Gastrocnemius medialis (tissue), 4 donors: ENCODE results near the gene ERC1.

Source experiments
- CTCF ChIP-seq, 5 experiments: fragments of 450-650 bp in 3 of 5; fragments of 200-600 bp in 2 of 5; sonication (generic) in 2 of 5; IDR thresholded peaks in 4 of 5; conservative IDR thresholded peaks in 1 of 5; 1 replicate in 4 of 5; 2 replicates in 1 of 5; pipeline ENCODE4 v1.5.1; 2016 to 2019; ENCODE audit warnings: antibody characterized with exemption in 5 of 5, mild to moderate bottlenecking in 3 of 5, moderate library complexity in 3 of 5
- POLR2A ChIP-seq, 2 donors: fragments of 450-650 bp; IDR thresholded peaks; one replicate each; pipeline ENCODE4 v1.6.1; 2017; ENCODE audit warnings: antibody characterized with exemption in 2 of 2, mild to moderate bottlenecking in 2 of 2, moderate library complexity in 2 of 2

- TF ChIP-seq CTCF (IDR thresholded peaks at IDR 0.05 in 4 of 5, conservative IDR thresholded peaks at IDR 0.05 in 1 of 5) (no peak), POLR2A (IDR thresholded peaks at IDR 0.05) (no peak)
Observed at GRCh38 chr12:1102791-1103450, 111.9 kb downstream of the ERC1 start.
